ENCODE data around the gene CDH5. TPM values are rescaled to one million over a fixed set of nuclear protein-coding genes. Genes with fewer than 3 reads are reported as not detected.

CDH5 gene
- total and polyA plus RNA-seq, 9 donors = 6.0 to 36.8 (median 13.4) TPM

DNA sequence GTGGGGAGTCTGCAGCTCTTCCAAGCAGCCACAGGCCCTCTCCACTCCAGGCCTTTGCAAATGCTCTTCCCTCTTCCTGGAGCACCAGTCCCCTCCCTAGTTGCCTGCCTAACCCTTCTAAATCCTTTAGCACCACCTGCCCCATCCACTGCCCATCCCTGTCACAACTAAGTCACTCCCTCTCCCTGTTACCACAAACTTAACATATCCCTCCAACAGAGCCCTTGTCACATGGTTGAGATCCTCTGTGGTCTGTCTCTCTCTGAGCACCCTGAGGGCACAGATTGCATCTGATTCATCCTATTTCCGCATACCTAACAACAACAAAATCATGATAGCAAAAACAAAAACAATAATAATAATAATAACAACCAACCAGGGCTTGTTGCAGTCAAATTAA lies 49.6 kb downstream of the CDH5 start:
- no peak overlapping the region for H3K4me3 ChIP-seq
- no peaks in the 10 kb centered on the region for H3K27me3 ChIP-seq
- intact Hi-C loops (cut with DNase I) = no loop called here
- TF ChIP-seq POLR2A (IDR thresholded peaks at IDR 0.05) = no peak
- TF ChIP-seq EP300 (IDR thresholded peaks at IDR 0.05) = no peak
- TF ChIP-seq, protein P1, sequence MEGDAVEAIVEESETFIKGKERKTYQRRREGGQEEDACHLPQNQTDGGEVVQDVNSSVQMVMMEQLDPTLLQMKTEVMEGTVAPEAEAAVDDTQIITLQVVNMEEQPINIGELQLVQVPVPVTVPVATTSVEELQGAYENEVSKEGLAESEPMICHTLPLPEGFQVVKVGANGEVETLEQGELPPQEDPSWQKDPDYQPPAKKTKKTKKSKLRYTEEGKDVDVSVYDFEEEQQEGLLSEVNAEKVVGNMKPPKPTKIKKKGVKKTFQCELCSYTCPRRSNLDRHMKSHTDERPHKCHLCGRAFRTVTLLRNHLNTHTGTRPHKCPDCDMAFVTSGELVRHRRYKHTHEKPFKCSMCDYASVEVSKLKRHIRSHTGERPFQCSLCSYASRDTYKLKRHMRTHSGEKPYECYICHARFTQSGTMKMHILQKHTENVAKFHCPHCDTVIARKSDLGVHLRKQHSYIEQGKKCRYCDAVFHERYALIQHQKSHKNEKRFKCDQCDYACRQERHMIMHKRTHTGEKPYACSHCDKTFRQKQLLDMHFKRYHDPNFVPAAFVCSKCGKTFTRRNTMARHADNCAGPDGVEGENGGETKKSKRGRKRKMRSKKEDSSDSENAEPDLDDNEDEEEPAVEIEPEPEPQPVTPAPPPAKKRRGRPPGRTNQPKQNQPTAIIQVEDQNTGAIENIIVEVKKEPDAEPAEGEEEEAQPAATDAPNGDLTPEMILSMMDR (IDR thresholded peaks at IDR 0.05) = no peak
- no peaks in the 10 kb centered on the region for H3K36me3 ChIP-seq
- H3K9me3 ChIP-seq = no peaks in the 10 kb centered on the region
- no peaks in the 10 kb centered on the region for H3K4me1 ChIP-seq (ENCODE audit: insufficient read depth)
- DNase-seq = no peak
- 89 to 100% (median 98%) methylated on average over 1 of the region's 1 CpG for WGBS, 3 donors
- H3K27ac ChIP-seq = no peak overlapping the region

DNA sequence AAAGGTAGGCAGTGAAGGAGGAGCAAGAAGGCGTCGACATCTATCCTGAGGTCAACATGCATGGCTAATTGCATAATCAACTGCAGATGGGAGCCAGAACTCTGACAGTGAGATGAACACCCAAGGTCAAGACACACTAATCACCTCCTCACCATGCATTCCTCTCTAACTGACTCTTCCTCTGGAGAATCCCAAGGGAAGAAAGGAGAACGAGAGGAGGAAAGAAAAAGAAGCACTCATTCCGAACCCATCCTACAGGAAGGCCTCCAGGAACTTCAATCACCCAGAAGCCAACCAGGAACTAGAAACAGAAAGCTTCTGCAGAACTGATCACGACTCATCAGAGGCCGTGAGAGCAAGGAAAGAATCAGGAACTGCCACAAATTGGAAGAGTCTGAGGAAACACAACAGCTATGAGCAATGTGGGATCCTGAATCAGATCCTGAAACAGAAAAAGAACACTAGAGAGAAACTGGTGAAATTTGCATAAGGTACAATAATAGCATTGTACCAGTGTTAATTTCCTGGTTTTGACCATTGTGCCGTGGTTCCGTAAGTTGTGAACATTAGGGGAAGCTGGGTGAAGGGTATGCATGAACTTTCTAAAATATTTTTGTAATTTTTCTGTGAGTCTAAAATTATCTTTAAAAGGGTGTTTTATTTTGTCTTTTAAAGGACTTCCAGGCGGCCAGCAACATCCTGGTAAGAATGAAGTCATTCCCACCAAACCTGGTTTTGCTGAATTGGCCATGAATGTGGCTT lies 50.6 kb downstream of the CDH5 start:
- intact Hi-C loops (cut with DNase I) = no loop called here
- WGBS, 3 donors = 71 to 75% (median 73%) methylated on average over 9 of the region's 9 CpGs

DNA sequence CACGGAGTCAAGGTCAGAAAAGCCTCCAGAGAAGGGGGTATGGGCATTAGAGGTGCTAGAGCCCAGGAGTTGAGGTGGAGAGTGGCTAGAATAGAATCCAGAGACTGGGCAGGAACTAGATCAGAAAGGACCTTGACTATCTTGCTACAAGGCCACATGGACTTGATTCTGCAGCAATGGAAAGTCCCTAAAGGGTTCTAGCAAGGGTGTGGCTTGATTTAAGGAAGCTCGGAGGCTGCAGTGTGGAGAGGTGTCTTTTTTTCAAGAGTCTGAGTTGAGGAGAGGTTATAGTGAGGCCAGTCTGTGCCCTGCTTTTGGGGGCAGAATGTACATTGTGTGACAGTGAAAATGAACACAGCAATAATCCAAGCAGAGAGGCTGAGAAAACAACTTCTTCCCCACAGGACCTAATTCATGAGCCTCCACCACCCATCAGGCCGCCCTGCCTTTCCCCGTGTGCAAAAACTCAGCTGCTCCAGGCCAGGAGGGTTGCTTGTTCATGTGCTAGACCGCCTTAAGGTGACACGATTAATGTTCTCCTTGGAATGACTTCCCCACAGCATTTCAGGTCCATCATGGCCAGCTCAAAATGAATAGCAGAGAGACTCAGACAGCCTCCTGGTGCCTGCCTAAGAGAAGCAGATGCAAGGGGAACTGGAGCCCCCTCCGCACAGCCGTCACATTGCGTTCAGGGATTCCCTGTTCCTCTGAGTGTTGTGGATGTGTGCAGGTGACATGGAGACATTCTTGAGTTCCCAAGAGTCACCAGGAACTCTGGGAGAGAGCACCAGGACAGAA lies 51.9 kb downstream of the CDH5 start:
- intact Hi-C loops (cut with DNase I) = no loop called here
- DNase-seq = no peak

More for the DNA sequence above, 50.6 kb downstream of the CDH5 start:
- Histone ChIP-seq H3K4me1 (ENCODE audit: insufficient read depth) (no peaks in the 10 kb centered on the region), H3K36me3 (no peaks in the 10 kb centered on the region), H3K27me3 (no peaks in the 10 kb centered on the region), H3K9me3 (no peaks in the 10 kb centered on the region), H3K27ac (no peak overlapping the region), H3K4me3 (no peak overlapping the region)
- no peak for DNase-seq
- TF ChIP-seq POLR2A (IDR thresholded peaks at IDR 0.05) = no peak

DNA sequence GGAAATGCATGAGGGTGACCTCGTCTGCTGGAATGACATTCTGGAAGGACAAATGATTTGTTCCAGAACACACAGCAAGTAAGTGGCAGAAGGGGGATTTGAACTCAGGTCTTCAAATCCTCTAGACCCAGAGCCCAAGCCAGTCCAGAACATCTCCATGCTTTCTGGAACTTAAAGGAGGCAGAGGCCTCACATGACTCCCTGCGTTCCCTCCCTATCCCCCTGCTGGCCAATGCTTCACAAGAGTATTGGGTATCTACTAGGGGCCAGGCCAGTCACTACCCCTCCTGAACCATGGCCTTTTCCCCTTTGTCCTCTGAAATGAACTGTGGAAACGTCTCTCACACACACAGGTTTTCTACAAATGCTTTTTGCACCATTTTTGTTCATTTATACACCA lies 53.0 kb downstream of the CDH5 start:
- WGBS, 3 donors = 54 to 59% (median 55%) methylated on average over 3 of the region's 3 CpGs
- Histone ChIP-seq H3K27me3 (no peaks in the 10 kb centered on the region), H3K4me3 (no peak overlapping the region), H3K4me1 (ENCODE audit: insufficient read depth) (no peaks in the 10 kb centered on the region), H3K9me3 (no peaks in the 10 kb centered on the region), H3K36me3 (no peaks in the 10 kb centered on the region), H3K27ac (no peak overlapping the region)
- intact Hi-C loops (cut with DNase I) = no loop called here
- TF ChIP-seq, protein P1 (IDR thresholded peaks at IDR 0.05) = no peak
- TF ChIP-seq EP300 (IDR thresholded peaks at IDR 0.05) (no peak), POLR2A (IDR thresholded peaks at IDR 0.05) (no peak)
- DNase-seq = no peak

More for the DNA sequence above, 51.9 kb downstream of the CDH5 start:
- WGBS, 3 donors = 78 to 81% (median 80%) methylated on average over 8 to 9 of the region's 9 CpGs
- no peaks in the 10 kb centered on the region for H3K27me3 ChIP-seq
- H3K4me1 ChIP-seq (ENCODE audit: insufficient read depth) = no peaks in the 10 kb centered on the region
- TF ChIP-seq POLR2A (IDR thresholded peaks at IDR 0.05) (no peak), EP300 (IDR thresholded peaks at IDR 0.05) (no peak)
- TF ChIP-seq, protein P1 (IDR thresholded peaks at IDR 0.05) = no peak
- no peaks in the 10 kb centered on the region for H3K9me3 ChIP-seq
- no peak overlapping the region for H3K4me3 ChIP-seq
- H3K36me3 ChIP-seq = no peaks in the 10 kb centered on the region
- H3K27ac ChIP-seq = no peak overlapping the region

DNA sequence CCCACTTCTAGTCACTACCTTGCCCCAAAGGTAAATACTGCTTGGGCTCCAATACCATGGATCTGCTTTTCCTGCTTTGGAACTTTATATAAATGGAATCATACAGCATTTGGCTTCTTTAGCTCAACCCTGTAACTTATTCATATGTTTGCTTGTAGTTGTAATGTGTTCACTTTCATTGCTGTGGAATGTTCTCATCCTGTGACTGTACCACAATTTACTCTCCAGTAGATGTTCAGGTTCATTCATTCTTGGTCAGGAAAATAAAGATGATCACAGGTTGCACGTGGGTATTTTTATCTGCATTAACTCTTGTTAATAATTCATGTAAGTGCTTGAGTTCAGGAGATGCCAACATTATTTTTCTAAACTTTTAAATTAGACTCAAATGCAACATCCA lies 53.9 kb downstream of the CDH5 start:
- Histone ChIP-seq H3K27me3 (no peaks in the 10 kb centered on the region), H3K27ac (no peak overlapping the region), H3K4me1 (ENCODE audit: insufficient read depth) (no peaks in the 10 kb centered on the region), H3K9me3 (no peaks in the 10 kb centered on the region), H3K4me3 (no peak overlapping the region), H3K36me3 (no peaks in the 10 kb centered on the region)
- intact Hi-C loops (cut with DNase I) = no loop called here
- WGBS, 3 donors = 11 to 36% (median 18%) methylated on average over 1 of the region's 1 CpG
- DNase-seq = no peak
- TF ChIP-seq, protein P1 (IDR thresholded peaks at IDR 0.05) = no peak
- TF ChIP-seq EP300 (IDR thresholded peaks at IDR 0.05) = no peak
- no peak for TF ChIP-seq POLR2A (IDR thresholded peaks at IDR 0.05)
